UCSD-AML1 (cell line): ENCODE measurements around the gene HBG1.
"Not testable (repeated sequence)": the region's sequence is repeated elsewhere in the genome, so short reads cannot be mapped to it uniquely, and the experiment has no call there.

Experiments used
- DNase-seq: peaks from one replicate; lab custom pipeline; 2025; ENCODE audit not compliant: unreplicated experiment; lab: John Stamatoyannopoulos, UW

HBG1 gene

DNA sequence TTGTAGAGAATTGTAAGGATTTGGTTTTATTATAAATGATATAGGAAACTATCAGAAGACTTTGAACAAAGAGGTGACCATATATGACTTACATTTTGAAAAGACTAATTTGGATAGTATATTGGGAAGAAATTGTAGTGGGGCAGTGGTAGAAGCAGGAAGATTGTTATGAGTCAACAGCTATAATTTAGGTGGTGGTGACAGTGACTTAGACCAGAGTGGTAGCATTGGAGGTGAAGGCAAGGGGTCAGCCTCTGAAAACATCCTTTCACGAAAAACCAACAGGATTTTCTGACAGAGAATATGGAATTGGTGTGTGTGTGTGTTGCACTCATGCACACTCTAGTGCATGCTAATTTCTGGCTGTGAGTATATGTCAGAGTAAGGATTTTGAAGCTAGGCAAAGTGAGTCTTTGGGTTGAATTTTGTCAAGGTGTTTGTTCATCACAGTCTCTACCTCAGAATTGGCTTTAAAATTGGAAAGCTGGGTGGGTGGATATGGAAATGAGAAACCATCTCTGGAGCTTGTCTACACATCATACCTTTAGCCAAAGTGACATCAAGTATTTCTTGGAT is 28.2 kb upstream of the HBG1 start:
- no peak for DNase-seq

DNA sequence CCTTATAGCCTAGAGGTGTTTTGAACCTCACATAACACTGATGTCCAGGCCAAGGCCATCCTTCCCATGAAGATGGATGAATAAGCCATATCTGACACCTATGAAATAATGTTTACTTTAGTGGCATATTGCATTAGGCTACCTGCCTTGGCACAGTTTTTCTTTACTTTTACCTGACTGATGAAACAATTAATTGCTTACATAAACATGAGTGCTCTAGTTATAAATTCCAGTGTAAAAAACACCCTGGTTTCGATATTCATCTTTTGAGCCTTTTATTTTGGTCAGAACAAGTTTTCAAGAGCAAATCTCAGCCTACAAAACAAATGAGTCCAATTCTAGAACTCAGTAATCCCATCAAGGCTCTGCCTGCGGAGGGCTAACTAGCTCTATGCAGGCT is 27.0 kb upstream of the HBG1 start:
- no peak for DNase-seq

DNA sequence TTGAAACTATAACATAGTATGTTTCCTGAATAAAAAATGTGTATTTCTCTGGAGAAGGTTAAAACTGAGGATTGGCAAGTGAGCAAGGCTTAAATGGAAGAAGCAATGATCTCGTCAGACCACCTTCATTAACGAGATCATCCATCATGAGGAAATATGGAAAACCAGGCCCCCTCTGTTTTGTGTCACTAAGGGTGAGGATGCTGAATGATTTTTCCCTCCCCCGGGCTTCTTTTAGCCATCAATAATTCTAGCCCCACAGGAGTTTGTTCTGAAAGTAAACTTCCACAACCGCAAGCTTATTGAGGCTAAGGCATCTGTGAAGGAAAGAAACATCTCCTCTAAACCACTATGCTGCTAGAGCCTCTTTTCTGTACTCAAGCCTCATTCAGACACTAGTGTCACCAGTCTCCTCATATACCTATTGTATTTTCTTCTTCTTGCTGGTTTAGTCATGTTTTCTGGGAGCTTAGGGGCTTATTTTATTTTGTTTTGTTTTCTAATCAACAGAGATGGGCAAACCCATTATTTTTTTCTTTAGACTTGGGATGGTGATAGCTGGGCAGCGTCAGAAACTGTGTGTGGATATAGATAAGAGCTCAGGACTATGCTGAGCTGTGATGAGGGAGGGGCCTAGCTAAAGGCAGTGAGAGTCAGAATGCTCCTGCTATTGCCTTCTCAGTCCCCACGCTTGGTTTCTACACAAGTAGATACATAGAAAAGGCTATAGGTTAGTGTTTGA is 25.9 kb upstream of the HBG1 start:
- DNase-seq, result no peak

DNA sequence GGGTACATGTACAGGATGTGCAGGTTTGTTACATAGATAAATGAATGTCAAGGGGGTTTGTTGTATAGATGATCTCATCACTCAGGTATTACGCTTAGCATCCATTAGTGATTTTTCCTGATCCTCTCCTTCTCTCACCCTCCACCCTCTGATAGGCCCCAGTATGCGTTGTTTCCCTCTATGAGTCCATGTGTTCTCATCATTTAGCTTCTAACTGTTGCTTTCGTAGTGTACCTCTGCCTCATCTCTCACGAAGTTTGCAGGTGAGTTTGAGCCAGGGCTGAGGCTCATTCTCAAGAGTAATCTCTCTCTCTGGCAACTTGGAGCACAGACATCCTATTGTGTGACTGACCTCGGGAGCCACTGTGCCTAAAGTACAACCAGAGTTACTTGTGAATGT is 24.7 kb upstream of the HBG1 start:
- no peak for DNase-seq

DNA sequence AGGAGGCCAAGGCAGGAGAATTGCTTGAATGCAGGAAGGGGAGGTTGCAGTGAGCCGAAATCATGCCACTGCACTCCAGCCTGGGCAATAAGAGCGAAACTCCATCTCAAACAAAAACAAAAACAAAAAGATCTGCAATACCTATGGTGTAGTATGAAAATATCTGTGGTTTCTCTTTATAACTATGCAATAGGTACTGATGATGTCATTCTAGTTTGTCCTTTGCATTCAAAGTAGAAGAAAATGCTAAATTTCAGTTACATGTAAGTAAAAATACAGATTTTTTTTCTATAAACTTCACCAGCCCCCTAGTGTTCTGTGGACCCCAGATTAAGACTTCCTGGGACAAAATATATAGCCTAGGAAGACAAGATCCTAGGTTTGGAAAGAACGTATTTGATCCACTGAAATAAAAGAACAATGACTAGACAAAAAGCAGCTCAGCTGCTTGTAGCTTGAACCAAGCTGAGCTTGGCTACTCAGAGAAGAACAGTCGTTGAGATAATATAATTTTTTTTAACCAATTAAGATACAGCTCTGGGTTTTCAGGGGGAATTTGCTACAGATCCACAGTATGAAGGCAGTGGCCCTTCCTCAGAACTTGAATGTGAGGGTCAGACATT is 22.8 kb upstream of the HBG1 start:
- DNase-seq, result no peak

DNA sequence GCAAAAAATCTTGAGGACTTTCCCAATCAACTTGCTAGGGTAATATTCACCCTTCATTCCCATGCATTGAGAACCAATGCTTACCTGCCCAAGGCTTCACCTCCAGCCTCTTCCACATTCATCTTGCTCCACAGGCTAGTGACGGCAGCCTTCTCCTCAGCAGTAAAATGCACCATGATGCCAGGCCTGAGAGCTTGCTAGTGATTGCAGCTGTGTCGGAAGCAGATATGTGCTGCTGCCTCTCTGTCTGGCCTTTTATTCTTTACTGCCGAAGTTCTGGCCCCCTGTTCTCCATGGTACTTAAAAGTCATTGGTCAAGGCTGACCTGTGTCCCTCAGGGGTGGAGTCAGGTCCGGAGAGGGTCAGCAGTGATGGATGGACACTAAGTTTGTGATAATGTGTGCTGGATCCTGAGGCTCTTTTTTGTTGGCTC is 20.1 kb upstream of the HBG1 start, which contains the start of gene HBE1:
Gene HBE1, minus strand, starts transcription at position 231 of the 433 bp plus-strand sequence. Its CDS starts 55 bp downstream, at position 176.
- DNase-seq, result no peak

DNA sequence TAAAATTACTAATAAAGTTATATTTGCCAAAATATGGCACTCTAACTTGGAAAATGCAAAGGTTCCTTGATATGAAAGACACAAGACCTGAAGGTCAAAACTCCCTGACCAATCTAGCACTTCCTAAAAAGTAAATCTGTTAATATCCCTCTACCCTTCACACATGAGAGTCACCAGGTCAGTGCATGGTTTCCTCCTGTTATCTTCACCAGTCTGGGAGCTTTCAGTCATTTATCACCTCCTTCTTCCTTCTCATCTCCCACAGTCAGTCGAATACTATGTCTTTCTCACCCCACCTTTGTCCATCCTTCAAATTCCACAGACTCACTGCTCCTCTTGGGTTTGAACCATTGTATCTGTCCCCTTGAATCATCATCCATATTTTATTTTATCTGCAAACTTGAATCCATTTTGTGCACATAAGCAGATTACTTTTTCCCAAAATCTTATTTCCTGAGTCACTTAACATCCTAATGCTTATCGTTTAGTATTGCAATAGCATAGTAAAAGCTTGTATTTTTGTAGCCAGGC is 17.4 kb upstream of the HBG1 start:
- DNase-seq, result no peak

DNA sequence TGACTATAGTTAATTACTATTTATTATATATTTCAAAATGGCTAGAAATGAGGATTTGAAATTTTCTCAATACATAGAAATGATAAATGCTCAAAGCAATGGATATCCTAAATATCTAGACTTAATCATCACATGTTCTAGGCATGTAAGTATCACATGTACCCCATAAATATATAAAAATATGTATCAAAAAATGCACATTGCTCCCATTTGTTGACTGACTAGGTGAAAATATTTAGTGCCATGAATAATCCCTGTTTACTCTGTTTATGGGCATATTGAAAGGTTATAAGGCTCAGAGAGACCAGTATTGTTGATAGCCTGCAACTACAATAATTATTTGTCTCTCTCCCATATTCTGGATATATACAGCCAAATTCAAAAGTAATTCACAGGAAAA is 17.0 kb upstream of the HBG1 start:
- DNase-seq, result no peak

DNA sequence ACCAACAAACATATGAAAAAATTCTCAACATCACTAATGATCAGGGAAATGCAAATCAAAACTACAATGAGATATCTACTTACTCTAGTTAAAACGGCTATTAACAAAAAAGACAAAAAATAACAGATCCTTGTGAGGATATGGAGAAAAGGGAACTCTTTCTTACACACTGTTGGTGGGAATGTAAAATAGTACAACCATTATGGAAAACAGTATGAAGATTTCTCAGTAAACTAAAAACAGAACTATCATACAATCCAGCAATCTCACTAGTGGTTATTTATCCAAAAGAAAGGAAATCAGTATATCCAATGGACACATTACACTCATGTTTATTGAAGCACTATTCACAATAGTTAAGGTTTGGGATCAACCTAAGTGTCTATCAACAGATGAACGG is 16.2 kb upstream of the HBG1 start:
- no peak for DNase-seq

DNA sequence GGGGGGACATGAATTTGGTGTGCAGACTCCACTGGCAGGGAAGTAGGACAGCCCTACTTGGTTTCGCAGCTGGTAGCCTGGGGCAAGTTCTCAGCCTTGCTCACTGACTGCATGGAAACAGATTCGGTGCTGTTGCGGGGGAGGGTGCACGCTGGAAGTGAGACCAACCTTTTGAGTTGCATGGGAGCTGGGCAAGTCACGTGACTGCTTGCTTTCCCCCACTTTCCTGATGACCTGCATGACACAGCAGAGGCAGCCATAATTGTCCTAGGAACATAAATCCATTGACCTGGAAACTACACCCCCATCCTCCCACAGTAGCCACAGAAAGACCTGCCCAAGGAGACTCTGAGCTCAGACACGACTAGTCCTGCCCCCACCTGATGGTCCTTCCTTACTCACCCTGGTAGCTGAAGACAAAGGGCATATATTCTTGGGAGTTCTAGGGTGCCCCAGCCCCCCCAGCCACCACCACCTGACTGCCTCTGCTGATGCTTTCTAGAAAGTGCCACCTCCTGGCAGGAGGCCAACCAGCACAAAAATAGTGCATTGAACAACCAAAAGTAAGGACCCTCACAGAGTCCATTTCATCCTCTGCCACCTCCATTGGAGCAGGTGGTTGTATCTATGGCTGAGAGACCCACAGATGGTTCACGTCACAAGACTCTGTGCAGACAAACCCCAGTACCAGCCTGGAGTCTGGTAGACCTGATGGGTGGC is 9.0 kb upstream of the HBG1 start:
- DNase-seq, result no peak

DNA sequence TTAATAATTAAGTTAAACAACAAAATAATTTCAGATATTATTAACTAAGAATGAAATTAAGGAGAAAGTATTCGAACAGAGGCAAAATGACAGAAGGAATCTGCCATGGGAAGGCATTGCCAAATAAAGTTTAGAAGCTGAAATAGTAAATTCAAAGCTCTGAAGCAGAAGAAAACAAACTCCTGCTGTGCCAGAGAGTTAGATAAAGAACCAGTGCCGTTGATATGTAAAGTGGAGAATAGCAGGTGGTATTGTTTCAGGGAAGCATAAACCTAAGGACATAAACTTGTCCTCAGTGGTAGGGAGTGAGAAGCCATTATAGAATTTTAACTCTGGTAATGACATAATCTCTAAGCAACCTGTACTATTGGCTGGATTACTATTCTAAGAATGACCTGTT is 7.6 kb upstream of the HBG1 start:
- DNase-seq, result no peak

DNA sequence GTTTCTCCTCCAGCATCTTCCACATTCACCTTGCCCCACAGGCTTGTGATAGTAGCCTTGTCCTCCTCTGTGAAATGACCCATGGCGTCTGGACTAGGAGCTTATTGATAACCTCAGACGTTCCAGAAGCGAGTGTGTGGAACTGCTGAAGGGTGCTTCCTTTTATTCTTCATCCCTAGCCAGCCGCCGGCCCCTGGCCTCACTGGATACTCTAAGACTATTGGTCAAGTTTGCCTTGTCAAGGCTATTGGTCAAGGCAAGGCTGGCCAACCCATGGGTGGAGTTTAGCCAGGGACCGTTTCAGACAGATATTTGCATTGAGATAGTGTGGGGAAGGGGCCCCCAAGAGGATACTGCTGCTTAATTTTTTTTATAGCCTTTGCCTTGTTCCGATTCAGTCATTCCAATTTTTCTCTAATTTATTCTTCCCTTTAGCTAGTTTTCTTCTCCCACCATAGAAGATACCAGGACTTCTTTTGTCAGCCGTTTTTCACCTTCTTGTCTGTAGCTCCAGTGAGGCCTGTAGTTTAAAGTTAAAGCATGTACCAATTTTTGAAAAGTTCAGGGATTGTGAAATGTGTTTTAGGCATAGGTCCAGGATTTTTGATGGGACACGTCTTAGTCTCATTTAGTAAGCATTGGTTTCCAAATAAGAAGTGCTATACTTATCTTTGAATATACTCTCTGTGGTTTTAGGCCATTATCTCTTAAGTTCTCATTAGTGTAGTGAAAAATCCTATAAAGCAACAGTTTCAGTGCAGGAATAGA is 5.2 kb upstream of the HBG1 start, which contains the start of gene HBG2:
Gene HBG2, minus strand, starts transcription at position 136 of the 768 bp plus-strand sequence. Its CDS starts 53 bp downstream, at position 83.
- DNase-seq, result not testable (repeated sequence)

DNA sequence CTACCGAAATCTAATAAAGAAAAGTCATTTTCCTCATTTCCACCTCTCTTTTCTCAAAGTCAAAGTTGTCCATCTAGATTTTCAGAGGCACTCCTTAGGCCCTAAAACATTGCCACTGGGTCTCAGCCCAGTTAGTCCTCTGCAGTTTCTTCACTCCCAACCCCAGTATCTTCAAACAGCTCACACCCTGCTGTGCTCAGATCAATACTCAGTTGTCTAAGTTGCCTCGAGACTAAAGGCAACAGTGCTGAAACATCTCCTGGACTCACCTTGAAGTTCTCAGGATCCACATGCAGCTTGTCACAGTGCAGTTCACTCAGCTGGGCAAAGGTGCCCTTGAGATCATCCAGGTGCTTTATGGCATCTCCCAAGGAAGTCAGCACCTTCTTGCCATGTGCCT is 4.4 kb upstream of the HBG1 start:
- not testable (repeated sequence) for DNase-seq

DNA sequence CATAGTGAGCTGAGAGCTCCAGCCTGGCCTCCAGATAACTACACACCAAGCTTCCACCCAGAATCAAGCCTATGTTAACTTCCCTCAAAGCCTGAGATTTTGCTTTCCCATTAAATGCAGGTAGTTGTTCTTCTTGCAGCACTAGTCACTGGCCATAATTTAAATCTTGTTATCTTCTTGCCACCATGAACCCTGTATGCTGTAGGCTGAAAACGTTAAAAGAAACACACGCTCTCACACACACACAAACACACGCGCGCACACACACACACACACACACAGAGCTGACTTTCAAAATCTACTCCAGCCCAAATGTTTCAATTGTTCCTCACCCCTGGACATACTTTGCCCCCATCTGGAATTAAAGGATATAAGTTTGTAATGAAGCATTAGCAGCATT is 3.8 kb upstream of the HBG1 start:
- not testable (repeated sequence) for DNase-seq

DNA sequence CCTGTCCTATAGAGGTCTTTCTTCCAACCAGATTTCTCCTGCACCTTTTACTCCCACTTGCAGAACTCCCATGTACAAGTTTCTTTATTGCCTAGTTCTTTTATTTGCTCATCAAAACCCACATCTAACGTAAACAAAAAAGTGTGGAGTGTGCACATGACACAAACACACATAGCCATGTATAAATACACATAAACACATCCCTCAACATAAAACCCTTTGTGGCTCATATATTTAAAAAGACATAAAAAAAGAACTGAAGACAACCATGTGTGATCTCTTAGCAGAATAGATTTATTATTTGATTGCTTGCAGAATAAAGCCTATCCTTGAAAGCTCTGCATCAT is 3.2 kb upstream of the HBG1 start:
- DNase-seq, result no peak

DNA sequence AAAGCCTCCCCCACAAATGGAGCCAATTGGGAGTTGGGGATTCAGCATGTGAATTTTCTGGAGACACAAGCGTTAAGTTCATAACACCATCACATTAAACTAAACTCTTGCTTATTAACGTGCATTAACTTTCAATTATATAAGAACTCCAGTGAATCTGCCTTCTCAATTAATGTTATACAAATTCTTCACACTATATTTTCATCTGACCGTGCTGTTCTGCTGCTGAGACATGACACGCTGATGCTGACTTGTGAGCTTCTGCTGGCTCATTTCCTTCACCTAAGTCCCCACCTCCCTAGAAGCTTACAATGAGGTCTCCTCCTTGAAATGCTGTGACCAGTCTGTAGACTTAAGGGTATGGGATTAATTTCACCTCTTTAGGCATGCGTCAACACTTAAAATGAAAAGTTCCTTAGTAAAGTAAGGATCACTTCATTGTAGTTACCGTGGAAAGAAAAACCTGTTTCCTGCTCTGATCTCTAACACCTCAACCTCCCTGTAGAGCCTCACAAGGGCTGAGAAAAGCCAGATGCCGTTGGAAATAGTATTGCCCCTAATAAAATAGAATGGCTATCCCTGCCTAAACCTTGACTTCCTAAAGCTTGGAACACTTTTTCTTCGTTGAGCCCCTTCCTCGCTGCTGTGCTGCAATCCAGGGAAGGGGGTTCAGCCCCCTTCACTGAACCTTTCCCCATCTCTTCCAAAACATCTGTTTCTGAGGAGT is 2.7 kb upstream of the HBG1 start:
- no peak for DNase-seq

DNA sequence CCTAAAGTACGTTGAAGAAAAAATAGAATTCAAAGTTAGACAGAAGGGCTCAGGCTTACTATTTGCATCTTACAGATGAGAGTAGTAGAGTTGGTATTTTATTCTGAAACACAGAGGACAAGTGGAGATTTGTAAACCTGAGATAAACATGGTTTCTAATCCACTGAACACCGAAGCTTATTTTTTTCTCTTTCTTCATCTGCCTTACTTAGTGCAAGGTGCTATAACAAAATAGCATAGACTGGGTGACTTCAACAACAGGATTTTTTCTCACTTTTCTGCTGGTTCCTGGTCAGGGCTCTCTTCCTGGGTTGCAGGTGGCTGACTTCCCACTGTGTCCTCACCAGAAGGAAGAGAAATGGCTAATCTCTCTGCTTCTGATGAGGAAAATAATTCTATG is 2.1 kb upstream of the HBG1 start:
- no peak for DNase-seq

DNA sequence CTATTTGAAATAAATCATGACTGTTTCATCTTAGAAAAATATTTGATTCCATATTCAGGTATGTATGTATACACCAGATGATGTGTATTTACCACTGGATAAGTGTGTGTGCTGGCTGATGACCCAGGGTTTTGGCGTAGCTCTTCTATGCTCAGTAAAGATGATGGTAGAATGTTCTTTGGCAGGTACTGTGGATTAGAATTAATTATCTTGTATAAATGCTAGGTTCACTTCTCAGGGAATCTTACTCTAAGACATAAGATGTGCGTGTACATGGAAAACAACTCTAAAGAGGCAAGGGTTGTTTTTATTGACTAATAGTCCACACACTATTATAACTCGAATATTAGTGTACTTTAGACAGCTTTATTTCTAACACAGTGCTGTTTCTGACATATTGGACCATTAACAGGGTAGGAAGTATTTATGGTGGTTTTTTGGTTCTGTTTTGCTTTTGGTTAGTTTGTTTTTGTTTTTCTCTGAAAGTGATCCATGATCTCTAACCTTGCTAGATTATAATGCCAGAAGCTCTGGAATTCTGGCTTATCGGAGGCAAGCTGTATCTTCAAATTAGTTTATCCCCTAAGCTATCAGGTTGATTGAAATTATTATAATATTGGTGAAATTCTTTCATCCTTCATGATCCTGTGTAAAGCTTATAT is 1.0 kb upstream of the HBG1 start:
- DNase-seq, result no peak

DNA sequence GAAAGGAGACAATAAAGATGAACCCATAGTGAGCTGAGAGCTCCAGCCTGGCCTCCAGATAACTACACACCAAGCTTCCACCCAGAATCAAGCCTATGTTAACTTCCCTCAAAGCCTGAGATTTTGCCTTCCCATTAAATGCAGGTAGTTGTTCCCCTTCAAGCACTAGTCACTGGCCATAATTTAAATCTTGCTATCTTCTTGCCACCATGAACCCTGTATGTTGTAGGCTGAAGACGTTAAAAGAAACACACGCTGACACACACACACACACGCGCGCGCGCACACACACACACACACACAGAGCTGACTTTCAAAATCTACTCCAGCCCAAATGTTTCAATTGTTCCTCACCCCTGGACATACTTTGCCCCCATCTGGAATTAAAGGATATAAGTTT is 1.2 kb downstream of the HBG1 start:
- not testable (repeated sequence) for DNase-seq
